Activated T-cell treated with anti-CD3 and anti-CD28 coated beads for 4 hours (primary cell): ENCODE results near the gene MBLAC1.
"Not testable (repeated sequence)": the region's sequence is repeated elsewhere in the genome, so short reads cannot be mapped to it uniquely, and the experiment has no call there.

Experiments
- DNase-seq: peaks from one replicate; pipeline ENCODE4 v3.0.0-alpha.2; 2020

The MBLAC1 gene

DNA sequence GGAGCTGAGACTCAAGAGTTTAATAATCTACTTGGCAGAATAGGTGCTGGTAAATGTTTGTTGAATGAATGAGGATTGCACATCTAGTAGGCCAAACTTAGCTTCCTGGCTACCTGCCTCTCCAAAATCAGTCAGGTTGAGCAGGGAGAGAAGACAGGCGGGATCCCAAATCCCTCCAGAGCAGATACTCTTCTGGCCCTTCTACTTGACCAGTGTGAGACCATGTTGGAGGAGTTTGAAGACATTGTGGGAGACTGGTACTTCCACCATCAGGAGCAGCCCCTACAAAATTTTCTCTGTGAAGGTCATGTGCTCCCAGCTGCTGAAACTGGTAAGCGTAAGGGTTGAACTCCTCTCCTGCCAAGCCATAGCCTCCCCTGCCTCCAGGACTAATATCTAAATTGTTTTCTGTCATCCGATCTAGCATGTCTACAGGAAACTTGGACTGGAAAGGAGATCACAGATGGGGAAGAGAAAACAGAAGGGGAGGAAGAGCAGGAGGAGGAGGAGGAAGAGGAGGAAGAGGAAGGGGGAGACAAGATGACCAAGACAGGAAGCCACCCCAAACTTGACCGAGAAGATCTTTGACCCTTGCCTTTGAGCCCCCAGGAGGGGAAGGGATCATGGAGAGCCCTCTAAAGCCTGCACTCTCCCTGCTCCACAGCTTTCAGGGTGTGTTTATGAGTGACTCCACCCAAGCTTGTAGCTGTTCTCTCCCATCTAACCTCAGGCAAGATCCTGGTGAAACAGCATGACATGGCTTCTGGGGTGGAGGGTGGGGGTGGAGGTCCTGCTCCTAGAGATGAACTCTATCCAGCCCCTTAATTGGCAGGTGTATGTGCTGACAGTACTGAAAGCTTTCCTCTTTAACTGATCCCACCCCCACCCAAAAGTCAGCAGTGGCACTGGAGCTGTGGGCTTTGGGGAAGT is 2.2 kb upstream of the MBLAC1 start:
- DNase-seq, result no peak

DNA sequence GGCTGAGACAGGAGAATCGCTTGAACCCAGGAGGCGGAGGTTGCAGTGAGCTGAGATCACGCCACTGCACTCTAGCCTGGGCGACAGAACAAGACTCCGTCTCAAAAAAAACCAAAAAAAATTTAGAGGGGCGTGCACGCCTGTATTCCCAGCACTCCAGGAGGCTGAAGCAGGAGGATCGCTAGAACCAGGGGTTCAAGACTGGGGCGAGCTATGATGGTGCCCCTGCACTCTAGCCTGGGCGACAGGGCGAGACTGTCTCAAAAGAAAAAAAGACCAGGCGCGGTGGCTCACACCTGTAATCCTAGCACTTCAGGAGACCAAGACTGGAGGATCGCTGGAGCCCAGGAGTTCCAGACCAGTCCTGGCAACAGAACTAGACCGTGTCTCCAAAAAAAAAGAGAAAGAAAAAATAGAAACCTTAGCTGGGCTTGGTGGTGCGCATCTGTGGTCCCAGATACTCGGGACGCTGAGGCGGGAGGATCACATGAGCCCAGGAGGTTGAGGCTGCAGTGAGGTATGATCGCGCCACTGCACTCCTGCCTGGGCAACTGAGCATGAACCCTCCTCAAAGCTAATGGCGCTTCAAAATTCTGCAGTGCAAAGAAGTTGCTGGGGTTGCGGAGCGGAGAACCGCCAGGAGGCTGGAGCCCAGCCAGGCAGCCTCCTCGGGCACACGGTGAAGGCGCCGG is 382 bp upstream of the MBLAC1 start:
- no peak for DNase-seq

DNA sequence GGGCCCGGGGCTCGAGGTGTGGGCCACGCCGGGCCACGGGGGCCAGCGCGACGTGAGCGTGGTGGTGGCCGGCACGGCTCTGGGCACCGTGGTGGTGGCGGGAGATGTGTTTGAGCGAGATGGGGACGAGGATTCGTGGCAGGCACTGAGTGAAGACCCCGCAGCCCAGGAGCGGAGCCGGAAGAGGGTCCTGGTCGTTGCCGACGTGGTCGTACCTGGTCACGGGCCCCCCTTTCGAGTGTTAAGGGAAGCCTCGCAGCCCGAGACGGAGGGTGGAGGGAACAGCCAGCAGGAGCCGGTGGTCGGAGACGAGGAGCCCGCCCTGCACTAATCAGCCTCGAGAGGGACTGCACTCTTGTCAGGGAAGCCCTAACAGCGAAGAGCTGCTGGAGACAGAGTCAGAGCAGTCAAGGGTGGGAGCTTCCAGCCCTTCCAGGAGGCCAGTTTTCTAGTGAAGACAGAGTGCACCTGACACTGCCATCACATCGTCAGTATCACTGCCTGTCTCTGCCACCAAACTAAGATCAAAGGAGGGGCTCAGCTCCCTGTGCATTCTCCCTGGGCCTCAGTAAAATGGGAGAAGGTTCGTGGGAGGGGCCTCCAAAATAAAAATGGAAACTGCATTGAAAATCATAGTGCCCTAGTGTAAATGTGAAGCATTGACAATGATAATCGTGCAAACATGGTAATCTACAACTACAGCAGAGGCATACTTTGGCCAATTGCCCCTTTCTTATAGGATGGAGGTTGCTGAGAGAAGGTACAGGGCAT is 1.3 kb downstream of the MBLAC1 start:
- no peak for DNase-seq

DNA sequence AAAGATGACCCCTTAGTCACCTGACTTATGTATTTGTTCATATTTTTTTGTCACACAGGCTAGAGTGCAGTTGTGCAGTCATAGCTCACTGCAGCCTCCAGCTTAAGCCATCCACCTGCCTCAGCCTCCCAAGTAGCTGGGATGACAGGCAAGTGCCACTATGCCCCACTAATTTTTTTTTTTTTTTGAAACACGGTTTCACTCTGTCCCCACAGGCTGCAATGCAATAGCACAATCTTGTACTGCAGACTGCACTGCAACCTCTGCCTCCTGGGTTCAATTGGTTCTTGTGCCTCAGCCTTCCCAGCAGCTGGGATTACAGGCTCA is 1.8 kb downstream of the MBLAC1 start:
- DNase-seq, result no peak

DNA sequence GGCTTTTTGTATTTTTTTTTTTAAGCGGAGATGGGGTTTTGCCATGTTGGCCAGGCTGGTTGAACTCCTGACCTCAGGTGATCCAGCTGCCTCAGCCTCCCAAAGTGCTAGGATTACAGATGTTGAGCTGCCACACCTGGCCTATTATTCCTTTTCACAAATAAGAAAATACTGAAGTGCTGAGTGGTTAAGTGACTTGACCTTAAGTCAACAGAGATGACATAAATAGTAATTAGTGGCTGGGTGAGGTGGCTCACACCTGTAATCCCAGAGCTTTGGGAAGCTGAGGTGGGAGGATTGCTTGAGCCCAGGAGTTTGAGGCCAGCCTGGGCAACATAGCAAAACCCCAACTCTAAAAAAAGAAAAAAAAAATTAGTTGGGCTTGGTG is 3.4 kb downstream of the MBLAC1 start:
- DNase-seq, result not testable (repeated sequence)

DNA sequence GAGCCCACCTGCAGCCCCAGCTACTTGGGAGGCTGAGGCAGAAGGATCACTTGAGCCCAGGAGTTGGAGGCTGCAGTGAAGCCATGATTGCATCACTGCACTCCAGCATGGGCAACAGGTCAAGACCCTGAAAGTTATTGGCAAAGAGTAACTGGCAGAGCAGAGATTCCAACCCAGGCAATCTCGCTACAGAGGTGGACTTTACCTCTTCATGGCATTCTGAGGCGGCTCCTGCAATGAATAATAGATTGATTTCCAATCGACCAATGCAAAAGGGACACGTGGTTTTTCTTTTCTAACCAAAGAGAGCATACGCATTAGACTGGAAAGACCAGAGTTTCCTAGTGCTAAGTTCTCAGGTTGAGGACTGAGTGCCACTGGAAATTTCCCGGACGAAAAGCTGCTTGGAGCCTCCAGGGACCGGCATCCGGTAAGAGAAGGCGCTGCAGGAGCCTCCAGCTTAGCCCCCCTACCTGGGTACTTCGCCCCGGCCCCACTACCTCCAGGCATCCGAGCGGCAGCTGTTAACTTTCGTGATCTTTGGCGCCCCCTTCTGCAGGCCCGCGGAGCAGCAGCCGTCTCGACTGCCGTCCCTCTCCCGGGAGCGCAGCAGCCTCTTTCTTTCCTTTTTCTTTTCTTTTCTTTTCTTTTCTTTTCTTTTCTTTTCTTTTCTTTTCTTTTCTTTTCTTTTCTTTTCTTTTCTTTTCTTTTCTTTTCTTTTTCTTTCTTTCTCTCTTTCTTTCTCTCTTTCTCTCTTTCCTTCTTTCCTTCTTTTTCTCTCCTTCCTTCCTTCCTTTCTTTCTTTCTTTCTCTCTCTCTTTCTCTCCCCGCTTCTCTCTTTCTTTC is 4.1 kb downstream of the MBLAC1 start:
- DNase-seq, result peak; percentile 80

DNA sequence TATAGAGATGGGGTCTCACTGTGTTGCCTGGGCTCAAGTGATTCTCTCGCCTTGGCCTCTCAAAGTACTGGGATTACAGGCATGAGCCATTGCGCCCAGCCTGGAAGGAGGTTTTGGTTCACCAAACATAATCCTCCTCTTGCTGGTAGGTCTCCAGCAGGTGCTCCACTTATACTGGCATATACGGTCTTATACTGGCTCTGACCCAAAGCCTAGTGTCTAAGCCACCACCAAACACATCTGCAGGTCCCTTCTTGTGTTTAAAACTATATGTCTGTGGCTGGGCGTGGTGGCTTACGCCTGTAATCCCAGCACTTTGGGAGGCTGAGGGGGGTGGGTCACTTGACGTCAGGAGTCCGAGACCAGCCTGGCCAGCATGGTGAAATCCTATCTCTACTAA is 5.4 kb downstream of the MBLAC1 start:
- no peak for DNase-seq

DNA sequence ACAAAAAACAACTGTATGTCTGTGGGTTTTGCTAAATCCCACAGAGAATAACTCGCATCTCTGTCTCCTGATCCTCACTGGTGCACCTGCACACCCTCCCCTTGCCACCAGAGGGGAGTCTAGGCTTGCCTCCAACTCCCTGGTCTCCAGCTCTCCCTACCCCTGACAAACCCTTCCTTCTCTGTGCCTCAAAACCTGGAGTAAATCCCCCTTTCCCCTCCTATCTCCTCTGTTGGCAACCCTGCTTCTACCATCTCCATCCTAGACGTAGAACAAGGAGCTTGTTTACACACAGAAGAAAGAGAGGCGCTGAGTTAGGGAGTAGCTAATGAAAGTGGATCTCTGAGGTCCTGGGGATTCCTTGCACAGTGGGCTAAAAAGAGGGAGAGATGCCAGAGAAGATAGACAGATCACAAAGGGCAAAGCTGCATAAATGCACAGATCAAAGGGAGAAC is 6.0 kb downstream of the MBLAC1 start:
- peak; percentile 50 for DNase-seq

DNA sequence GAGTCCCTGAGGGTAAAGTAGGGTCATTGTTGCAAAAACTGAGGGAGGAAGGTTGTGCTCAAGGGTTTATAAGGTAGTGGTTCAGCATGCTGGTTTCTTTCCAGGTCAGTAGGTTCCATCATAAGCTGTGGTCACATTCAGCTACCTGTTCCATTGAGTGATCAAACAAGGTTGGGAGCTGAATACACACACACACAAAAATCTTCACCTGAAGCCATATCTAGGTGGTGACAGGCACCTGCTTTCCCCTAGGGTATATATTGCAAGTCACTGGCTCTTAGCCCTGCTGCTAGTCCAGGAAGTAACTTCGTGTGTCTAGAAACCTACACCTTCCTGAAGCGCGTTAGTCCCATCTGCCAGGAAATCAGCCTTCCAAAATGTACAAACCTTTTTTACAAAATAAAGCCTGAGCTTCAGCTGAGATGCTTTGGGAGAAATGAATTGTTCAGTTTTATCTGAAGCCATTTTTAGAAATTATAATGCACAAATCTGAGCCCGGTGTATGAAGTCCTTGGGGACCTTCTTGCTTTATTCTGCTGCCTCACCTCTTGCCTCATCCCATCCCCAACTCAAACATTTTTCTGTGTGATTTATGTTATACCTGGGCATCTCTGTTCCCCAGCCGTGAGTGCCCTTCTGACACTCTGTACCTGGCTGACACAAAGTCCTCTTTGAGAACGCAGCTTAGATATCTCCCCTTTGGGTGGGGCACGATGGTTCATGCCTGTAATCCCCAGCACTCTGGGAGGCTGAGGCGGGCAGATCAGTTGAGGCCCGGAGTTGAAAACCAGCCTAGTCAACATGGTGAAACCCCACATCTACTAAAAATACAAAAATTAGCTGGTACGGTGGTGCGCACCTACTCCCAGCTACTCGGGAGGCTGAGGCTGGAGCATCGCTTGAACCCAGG is 11.3 kb downstream of the MBLAC1 start:
- DNase-seq, result no peak

DNA sequence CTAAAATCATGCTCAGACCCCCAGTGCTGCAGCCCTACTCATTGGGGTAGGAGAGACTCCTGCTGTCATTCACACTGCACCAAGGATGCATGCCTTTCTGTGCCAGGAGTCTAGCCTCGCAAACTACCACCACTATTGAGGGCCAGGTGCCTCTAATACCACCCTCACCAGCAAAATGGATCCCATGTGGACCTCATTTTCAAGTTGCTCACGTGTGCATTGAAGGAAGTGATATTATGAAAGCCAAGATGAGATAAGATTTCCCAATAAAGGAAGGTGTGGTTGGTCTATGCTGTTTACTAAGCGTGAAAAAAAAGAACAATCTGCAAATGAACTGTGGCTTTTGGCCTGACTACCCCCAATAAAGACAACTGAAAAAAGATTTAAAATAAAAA is 14.8 kb downstream of the MBLAC1 start:
- no peak for DNase-seq

DNA sequence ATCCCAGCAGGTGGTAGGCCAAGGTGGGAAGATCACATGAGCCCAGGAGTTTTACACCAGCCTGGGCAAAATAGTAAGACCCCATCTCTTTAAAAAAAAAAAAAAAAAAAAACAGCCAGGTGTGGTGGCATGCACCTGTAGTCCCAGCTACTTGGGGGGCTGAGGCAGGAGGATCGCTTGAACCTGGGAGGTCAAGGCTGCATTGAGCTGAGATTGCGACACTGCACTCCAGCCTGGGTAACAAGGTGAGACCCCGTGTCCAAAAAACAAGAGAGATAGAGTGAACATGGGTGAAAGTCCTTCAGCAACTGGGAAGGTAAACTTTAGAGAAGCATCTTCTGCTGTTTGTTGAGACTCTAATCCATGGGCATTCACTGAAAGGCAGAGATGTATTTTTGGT is 15.7 kb downstream of the MBLAC1 start:
- no peak for DNase-seq

DNA sequence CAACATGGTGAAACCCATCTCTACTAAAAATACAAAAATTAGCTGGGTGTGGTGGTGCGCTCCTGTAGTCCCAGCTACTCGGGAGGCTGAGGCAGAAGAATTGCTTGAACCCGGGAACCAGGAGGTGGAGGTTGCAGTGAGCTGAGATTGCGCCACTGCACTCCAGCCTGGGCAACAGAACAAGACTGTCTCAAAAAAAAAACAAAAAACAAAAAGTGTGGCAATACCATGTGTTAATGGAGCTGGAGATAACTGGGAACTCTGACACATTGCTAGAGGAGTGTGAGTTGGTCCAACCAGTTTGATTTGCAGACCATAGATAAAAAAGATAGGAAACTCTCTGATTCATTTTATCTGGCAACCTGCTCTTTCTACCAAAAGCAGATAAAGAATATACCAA is 19.6 kb downstream of the MBLAC1 start:
- not testable (repeated sequence) for DNase-seq

DNA sequence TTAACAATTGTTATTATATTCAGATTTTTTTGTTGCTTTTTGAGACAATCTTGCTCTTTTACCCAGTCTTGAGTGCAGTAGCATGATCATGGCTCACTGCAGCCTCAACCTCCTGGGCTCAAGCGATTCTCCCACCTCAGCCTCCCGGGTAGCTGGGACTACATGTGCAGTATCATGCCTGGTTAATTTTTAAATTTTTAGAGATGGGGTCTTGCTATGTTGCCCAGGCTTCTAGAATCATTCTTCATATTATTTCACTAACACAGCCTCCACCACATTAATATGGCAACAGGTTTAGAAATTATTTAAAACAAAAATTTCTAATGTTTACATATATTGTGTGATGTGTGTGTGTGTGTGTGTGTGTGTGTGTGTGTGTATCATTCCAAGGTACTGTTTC is 20.5 kb downstream of the MBLAC1 start:
- no peak for DNase-seq

DNA sequence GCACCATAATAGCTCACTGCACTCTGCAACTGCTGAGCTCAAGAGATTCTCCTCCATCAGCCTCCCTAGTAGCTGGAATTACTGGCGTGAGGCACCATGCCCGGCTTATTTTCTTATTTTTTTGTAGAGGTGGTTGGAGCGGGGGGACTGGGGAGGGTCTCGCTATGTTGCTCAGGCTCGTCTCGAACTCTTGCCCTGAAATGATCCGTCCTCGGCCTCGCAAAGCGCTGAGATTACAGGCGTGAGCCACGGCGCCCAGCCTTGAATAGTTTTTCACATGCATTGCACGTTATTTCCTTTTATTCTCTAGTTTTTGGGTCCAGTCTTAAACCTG is 21.4 kb downstream of the MBLAC1 start:
- DNase-seq, result no peak

DNA sequence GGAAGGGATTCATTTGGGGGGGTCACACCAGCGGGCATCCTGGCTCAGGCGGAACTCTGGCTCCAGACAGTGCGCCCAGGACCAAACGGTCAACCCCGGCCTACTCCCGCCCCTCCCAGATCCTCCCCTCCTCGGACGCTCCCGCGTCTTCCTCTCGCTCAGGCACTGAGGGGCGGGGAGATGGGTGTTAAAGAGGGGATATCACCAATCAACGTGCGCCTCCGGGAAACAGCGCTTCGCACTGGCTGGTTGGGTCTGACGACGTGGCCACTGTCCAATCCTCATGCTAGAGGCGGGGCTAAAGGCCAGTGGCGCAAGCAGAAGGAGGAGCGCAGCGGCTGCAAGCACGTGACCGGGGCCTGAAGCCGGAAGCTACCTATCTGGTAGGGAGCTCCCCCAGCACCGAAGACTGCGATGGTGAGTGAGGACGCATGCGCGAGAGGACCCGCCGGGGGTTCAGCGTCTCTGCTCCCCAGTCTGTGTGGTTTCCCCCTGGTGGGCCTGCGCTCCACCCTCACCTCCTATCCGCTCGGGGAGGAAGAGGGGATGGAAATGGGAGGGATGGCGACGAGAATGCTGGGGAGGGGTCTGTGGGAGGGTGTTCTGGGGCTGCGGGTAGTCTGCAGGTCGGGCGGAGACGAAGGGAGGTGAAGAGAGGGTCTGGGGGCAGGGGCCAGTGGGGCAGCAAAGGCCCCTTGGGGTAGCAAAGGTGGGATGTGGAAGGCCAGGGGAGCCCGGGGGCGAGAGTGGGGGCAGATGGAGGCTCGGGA is 22.0 kb downstream of the MBLAC1 start, which contains the start of gene LAMTOR4:
Gene LAMTOR4 (plus strand): TSS at position 360 of the 770 bp plus-strand sequence. CDS start 55 bp downstream, at position 415.
- peak; percentile 93 for DNase-seq

DNA sequence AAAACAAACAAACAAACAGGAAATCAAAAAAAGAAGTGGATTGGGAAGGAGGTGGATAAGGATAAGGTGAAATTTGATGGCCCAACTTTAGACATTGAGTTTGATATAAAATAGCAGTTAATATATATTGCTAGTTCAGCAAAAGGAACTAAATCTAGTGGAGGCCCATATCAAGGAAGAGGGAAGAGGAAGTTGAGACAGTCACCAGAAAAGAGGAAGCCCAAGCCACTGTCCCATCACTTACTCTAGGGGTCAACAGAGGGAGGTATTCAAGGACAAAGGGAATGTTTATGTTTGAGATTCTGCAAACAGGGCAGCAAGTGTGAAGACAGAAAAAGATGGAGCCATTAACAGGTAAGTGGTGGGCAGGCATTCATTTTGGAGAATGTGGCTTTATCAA is 25.6 kb downstream of the MBLAC1 start:
- DNase-seq, result no peak

DNA sequence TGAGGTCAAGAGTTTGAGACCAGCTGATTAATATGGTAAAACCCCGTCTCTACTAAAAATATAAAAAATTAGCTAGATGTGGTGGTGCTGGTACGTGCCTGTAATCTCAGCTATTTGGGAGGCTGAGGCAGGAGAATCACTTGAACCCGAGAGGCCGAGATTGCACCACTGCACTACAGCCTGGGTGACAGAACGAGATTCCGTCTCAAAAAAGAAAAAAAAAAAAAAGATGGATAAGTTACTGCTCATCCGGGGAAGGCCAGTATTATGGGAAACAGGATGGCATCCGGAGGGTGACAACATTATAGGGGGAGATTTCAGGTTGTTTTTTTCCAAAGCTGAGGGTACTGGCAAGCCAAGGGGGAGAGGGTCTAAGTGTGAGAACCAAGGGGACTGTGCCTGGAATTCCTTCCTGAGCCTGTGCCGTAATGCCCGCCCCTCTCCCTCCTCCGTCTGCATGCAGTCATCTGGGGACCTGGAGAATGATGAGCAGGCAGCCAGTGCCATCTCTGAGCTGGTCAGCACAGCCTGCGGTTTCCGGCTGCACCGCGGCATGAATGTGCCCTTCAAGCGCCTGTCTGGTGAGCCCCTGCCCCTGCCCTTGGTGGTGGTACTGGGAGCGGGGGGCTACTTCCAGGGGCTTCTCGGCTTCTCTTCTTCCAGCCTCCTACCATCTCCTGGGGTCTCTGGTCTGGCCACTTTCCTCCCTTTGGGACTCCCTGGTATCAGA is 26.3 kb downstream of the MBLAC1 start:
- no peak for DNase-seq

DNA sequence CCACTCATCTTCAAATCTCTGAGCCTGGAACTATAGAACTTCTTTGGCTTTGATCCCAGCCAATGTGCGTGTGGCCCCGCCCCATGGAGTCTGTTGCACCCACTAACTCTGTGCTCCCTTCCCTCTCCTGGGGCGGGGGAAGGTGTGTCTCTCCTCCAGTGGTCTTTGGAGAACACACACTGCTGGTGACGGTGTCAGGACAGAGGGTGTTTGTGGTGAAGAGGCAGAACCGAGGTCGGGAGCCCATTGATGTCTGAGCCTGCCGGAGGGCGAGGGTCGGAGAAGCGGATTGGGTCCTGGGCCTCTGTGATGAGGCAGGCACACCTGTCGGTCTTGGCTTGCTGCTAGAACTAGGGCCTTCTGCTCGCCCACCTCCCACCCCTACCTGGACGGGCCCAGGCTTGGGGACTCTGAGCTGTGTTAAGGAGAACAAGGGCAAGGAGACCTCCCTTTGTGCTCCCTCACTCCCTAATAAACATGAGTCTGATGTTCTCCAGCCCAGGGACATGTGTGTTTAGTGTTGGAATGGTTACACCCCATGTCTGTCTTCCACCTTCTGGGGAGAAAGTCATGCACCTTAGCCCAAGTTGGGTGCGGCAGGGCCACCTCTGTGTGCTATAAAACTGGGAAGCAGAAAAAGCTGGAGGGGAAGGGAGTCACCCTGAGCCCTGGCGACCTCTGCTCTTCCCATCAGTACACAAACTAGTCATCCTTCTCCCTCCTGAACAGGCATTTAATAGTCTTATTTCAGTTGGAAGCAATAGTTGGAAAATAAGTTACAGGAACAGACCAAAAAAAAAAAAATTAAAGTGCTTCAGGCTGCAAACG is 27.2 kb downstream of the MBLAC1 start:
- DNase-seq, result no peak
